Lung (tissue), 12 donors: ENCODE measurements around the gene TFB2M. TPM values are rescaled to one million over a fixed set of nuclear protein-coding genes. Genes with fewer than 3 reads are reported as not detected.

ENCODE experiments used
- ATAC-seq: fragments of 200-7000 bp; cut with Tn5 transposase; one replicate; pipeline ENCODE4 v1.9.1; 2020; ENCODE audit warnings: moderate number of reproducible peaks; ENCODE audit not compliant: insufficient read depth, low FRiP score
- DNase-seq, 3 donors: peaks; one replicate each; pipeline ENCODE4 v3.0.0-alpha.2; 2013 to 2017
- H3K27ac ChIP-seq, 2 donors: one replicate each; pipeline ENCODE4 v1.5.1; 2013; ENCODE audit warnings: mild to moderate bottlenecking in 2 of 2, moderate library complexity in 2 of 2, control low read depth in 1 of 2, inconsistent platforms in 1 of 2, low read depth in 1 of 2, low read length in 1 of 2
- H3K27me3 ChIP-seq, 3 donors: one replicate each; pipeline ENCODE4 v1.5.1; 2013; ENCODE audit warnings: low read length in 2 of 3; ENCODE audit not compliant: control insufficient read depth in 3 of 3, insufficient read depth in 3 of 3
- H3K36me3 ChIP-seq, 4 donors: one replicate each; pipeline ENCODE4 v1.5.1; 2013; ENCODE audit warnings: low read length in 4 of 4, mild to moderate bottlenecking in 1 of 4, moderate library complexity in 1 of 4; ENCODE audit not compliant: control insufficient read depth in 4 of 4, insufficient read depth in 4 of 4
- H3K4me1 ChIP-seq, 5 donors: one replicate each; pipeline ENCODE4 v1.5.1; 2013; ENCODE audit warnings: low read length in 5 of 5, mild to moderate bottlenecking in 2 of 5, moderate library complexity in 1 of 5; ENCODE audit not compliant: control insufficient read depth in 5 of 5, insufficient read depth in 5 of 5
- H3K4me3 ChIP-seq: one replicate; pipeline ENCODE4 v1.5.1; 2013; ENCODE audit warnings: mild to moderate bottlenecking, control low read depth, moderate library complexity
- H3K9ac ChIP-seq, 2 donors: one replicate each; pipeline ENCODE4 v1.5.1; 2013; ENCODE audit warnings: low read length in 2 of 2, control low read depth in 1 of 2; ENCODE audit not compliant: insufficient read depth in 1 of 2
- H3K9me3 ChIP-seq, 4 donors: one replicate each; pipeline ENCODE4 v1.5.1; 2013; ENCODE audit warnings: low read length in 3 of 4, mild to moderate bottlenecking in 1 of 4, moderate library complexity in 1 of 4; ENCODE audit not compliant: control insufficient read depth in 4 of 4, insufficient read depth in 3 of 4
- CTCF ChIP-seq: IDR thresholded peaks from 2 replicates; pipeline ENCODE4 v1.5.1; 2012; ENCODE audit warnings: mild to moderate bottlenecking; ENCODE audit errors: control extremely low read depth, extremely low read depth
- WGBS, 2 donors: extraction: QIAGEN DNeasy Blood & Tissue Kit; methylation state at CpG; one replicate each; pipeline ENCODE4 v1.1.7; 2013; 5-methylcytosine and 5-hydroxymethylcytosine counted together
- polyA plus RNA-seq, 2 donors: library from polyadenylated mRNA; stranded (reverse); fragments of 200-250 nt; gene quantifications; one replicate each; pipeline ENCODE4 v1.2.1, GENCODE V29; 2013
- total RNA-seq, 2 donors: library from RNA; depleted of rRNA in 1 of 2; stranded (reverse); fragments of >200 nt in 1 of 2; gene quantifications; one replicate each; pipeline ENCODE4 v1.2.1, GENCODE V29; 2014 to 2021
- donor health status: control.
- donor health status: control.
- donor health status: Bipolar disorder and iron deficiency.
- donor health status: healthy.
- donor health status: DM: yes; HTN: yes; CAD: no.

The TFB2M gene
- total and polyA plus RNA-seq, 4 donors = 5.5 to 13.3 (median 10.8) TPM

GRCh38 chr1:246526380-246526779 is 39.7 kb downstream of the TFB2M start:
- no peak overlapping the region for H3K4me3 ChIP-seq
- ATAC-seq (no peak), DNase-seq (no peak)
- H3K9ac ChIP-seq = no peak overlapping the region
- no peak overlapping the region for H3K27ac ChIP-seq
- H3K27me3 ChIP-seq = no peaks in the 10 kb centered on the region
- no peaks in the 10 kb centered on the region for H3K36me3 ChIP-seq
- no peak for TF ChIP-seq CTCF
- peaks cover 0 to 11% (median 5%) of the 10 kb centered on the region in 4 donors for H3K9me3 ChIP-seq
- peaks cover 0 to 4% (median 0%) of the 10 kb centered on the region in 5 donors for H3K4me1 ChIP-seq
- 86 to 95% methylated on average over 4 of the region's 4 CpGs for WGBS, 2 donors

- H3K9ac ChIP-seq = no peak overlapping the region
- WGBS, 2 donors = 98 to 100% methylated on average over 1 of the region's 1 CpG
- peaks cover 0 to 22% (median 5%) of the 10 kb centered on the region in 4 donors for H3K9me3 ChIP-seq
- H3K36me3 ChIP-seq = no peaks in the 10 kb centered on the region
- DNase-seq (no peak), ATAC-seq (no peak)
- TF ChIP-seq CTCF = no peak
- H3K4me1 ChIP-seq = no peaks in the 10 kb centered on the region
- no peaks in the 10 kb centered on the region for H3K27me3 ChIP-seq
- H3K27ac ChIP-seq = no peak overlapping the region
- no peak overlapping the region for H3K4me3 ChIP-seq
Measured at GRCh38 chr1:246519514-246519913, 46.5 kb downstream of the TFB2M start.

GRCh38 chr1:246518456-246519205 is 47.4 kb downstream of the TFB2M start:
- peaks cover 0 to 26% (median 5%) of the 10 kb centered on the region in 4 donors for H3K9me3 ChIP-seq
- no peaks in the 10 kb centered on the region for H3K27me3 ChIP-seq
- H3K4me1 ChIP-seq = no peaks in the 10 kb centered on the region
- H3K9ac ChIP-seq = no peak overlapping the region
- H3K4me3 ChIP-seq = no peak overlapping the region
- TF ChIP-seq CTCF = no peak
- no peaks in the 10 kb centered on the region for H3K36me3 ChIP-seq
- DNase-seq (no peak), ATAC-seq (no peak)
- H3K27ac ChIP-seq = no peak overlapping the region
- WGBS, 2 donors = 89 to 95% methylated on average over 17 of the region's 17 CpGs
